ENCODE data around the gene CDK2AP2. TPM values are rescaled to one million over a fixed set of nuclear protein-coding genes. Genes with fewer than 3 reads are reported as not detected.
"Not testable (repeated sequence)": the region's sequence is repeated elsewhere in the genome, so short reads cannot be mapped to it uniquely, and the experiment has no call there.

CDK2AP2 gene
- polyA plus RNA-seq, 1 donor from 2014 or later: 133 TPM

- H3K36me3 Mint-ChIP-seq, H3K4me3 Mint-ChIP-seq, H3K27me3 Mint-ChIP-seq, H3K9me3 Mint-ChIP-seq, H3K4me1 Mint-ChIP-seq, H3K27ac Mint-ChIP-seq: not testable (repeated sequence)
Observed at GRCh38 chr11:67477344-67478050, 30.5 kb downstream of the CDK2AP2 start.

- not testable (repeated sequence) for H3K27me3 Mint-ChIP-seq, H3K9me3 Mint-ChIP-seq, H3K27ac Mint-ChIP-seq, H3K4me3 Mint-ChIP-seq, H3K36me3 Mint-ChIP-seq, H3K4me1 Mint-ChIP-seq
Observed at GRCh38 chr11:67476692-67477091, 31.3 kb downstream of the CDK2AP2 start.

GRCh38 chr11:67472882-67473281, 35.1 kb downstream of the CDK2AP2 start:
- Mint-ChIP-seq H3K36me3 (no peaks in the 10 kb centered on the region), H3K4me1 (peaks cover 0 to 11% (median 4%) of the 10 kb centered on the region in 3 donors), H3K4me3 (peak overlapping the region in 2 of 4 donors; percentile 7 to 68), H3K27me3 (no peaks in the 10 kb centered on the region), H3K9me3 (no peaks in the 10 kb centered on the region), H3K27ac (peak overlapping the region in 1 of 3 donors; percentile 58)

DNA sequence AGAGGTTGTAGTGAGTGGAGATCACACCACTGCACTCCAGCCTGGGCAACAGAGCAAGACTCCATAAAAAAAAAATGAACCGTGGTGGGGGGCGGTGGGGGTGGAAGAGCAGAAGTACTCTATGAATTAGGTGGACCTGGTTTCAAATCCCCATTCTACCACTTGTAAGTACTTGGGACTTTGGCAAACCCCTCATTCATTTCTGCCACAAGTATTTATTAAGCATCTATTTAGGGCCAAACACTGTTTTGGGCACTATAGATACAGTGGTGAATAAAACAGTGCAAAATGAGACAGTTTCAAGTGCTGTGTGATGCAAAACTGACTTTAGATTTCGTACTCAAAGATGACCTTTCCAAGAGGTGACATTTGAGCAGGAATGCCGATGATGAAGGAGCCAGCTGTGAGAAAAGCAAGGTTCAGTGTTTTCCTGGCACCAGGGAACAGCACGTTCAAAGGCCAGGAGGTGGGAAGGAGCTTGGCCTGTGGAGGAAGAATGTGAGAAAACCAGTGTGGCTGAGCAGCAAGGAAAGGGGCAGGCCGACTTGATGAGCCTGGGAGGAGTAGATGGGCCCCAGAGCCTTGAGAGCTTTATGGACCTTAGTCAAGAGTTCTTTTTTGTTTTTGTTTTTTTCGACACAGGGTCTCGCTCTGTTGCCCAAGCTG, 37.5 kb downstream of the CDK2AP2 start:
- H3K4me3 Mint-ChIP-seq: peak overlapping the region in 3 of 4 donors; percentile 38 to 85 (median 83)
- no peaks in the 10 kb centered on the region for H3K36me3 Mint-ChIP-seq
- H3K27me3 Mint-ChIP-seq: no peaks in the 10 kb centered on the region
- H3K4me1 Mint-ChIP-seq: peaks cover under 1 to 16% (median 8%) of the 10 kb centered on the region in 3 donors
- H3K27ac Mint-ChIP-seq: peak overlapping the region in 1 of 3 donors; percentile 56
- H3K9me3 Mint-ChIP-seq: no peaks in the 10 kb centered on the region

DNA sequence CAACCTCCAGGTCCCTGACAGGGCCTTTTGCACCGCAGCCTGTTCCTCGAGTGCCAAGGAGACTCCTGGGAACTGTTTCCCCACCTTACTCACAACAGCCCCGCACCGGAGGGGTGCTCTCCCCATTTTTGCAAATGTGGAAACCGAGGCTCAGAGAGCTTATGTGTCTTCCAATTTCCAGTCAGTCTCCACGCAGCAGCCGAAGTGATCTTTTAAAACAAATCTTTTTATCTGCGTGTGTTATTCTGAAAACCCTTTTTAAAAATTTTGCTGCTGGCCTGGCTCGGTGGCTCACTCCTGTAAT, 38.5 kb downstream of the CDK2AP2 start:
- no peaks in the 10 kb centered on the region for H3K27me3 Mint-ChIP-seq
- H3K27ac Mint-ChIP-seq: peak overlapping the region in 2 of 3 donors; percentile 56 to 93
- peaks cover 9 to 20% (median 15%) of the 10 kb centered on the region in 3 donors for H3K4me1 Mint-ChIP-seq
- H3K9me3 Mint-ChIP-seq: no peaks in the 10 kb centered on the region
- peak overlapping the region; percentile 82 to 96 (median 84) for H3K4me3 Mint-ChIP-seq
- H3K36me3 Mint-ChIP-seq: no peaks in the 10 kb centered on the region

GRCh38 chr11:67468759-67469507, 39.0 kb downstream of the CDK2AP2 start, which contains the start of gene TMEM134:
TSS of gene TMEM134 (minus strand) at chr11:67469251. CDS start at chr11:67469192, 59 bp downstream.
- H3K4me1 Mint-ChIP-seq: peaks cover 12 to 22% (median 19%) of the 10 kb centered on the region in 3 donors
- no peaks in the 10 kb centered on the region for H3K9me3 Mint-ChIP-seq
- H3K27ac Mint-ChIP-seq: peak within 1 kb of the TSS; percentile 53 to 93 (median 89)
- H3K27me3 Mint-ChIP-seq: no peaks in the 10 kb centered on the region
- H3K4me3 Mint-ChIP-seq: peak within 1 kb of the TSS; percentile 83 to 98 (median 93)
- no peaks in the 10 kb centered on the region for H3K36me3 Mint-ChIP-seq

DNA sequence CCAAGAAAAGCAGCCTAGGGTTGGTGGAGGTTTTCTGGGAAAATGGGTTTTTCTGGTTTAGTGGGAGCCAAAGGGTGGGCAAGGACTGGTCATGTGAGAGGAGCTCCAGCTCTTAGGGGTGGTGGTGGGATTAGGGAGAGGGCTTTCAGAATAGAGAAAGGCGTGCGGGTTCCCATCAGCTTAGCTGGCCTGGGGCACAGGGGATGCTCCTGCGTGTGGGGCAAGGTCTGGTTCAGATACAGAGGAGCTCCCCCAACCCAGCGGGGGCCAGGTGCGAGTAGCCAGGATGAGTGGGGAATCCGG, 39.6 kb downstream of the CDK2AP2 start:
- peak overlapping the region; percentile 83 to 98 (median 93) for H3K4me3 Mint-ChIP-seq
- no peaks in the 10 kb centered on the region for H3K9me3 Mint-ChIP-seq
- H3K4me1 Mint-ChIP-seq: peaks cover 12 to 24% (median 19%) of the 10 kb centered on the region in 3 donors
- H3K27ac Mint-ChIP-seq: peak overlapping the region; percentile 53 to 89 (median 56)
- H3K36me3 Mint-ChIP-seq: no peaks in the 10 kb centered on the region
- no peaks in the 10 kb centered on the region for H3K27me3 Mint-ChIP-seq

- H3K4me1 Mint-ChIP-seq: peaks cover 12 to 26% (median 19%) of the 10 kb centered on the region in 3 donors
- H3K36me3 Mint-ChIP-seq: no peaks in the 10 kb centered on the region
- H3K27ac Mint-ChIP-seq: peak overlapping the region; percentile 56 to 91 (median 89)
- H3K4me3 Mint-ChIP-seq: peak overlapping the region; percentile 83 to 98 (median 93)
- no peaks in the 10 kb centered on the region for H3K9me3 Mint-ChIP-seq
- no peaks in the 10 kb centered on the region for H3K27me3 Mint-ChIP-seq
Observed at GRCh38 chr11:67468056-67468455, 39.9 kb downstream of the CDK2AP2 start.

DNA sequence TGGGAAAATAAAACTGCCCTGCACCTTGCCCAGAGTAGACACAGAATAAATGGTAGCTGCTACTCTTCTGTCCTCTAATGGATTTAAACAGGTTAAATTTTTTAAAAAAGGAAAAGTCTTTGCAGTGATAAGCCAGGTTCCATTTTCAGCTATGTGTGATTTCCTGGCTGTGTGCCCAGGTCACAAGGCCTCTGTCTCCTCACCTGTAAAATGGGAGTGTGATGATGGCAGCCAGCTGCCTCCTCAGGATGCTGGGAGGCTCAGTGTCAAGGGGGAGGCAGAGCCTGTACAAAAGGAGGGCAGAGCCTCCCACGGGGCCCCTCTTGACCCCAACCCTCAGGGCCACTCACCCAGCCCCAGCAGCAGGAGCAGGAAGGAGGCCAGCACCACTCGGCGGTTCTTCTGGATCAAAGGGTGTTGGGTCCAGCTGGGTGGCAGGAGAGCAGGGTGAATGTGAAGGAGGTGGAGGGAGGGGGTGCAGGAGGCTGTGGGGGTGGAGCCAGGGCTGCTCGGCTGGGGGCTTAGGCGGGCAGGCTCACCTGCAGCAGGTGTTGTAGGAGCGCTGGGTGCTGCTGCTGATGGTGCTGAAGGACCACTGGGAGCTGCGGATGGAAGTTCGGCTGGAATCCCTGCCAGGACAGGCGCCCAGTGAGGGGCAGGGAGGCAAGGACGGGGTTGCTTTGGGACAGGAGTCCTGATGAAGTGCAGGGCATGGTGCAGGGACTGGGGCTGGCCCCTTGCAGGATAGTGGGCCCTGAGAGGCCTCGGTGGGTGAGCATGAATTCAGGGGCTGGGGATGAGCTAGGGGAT, 40.8 kb downstream of the CDK2AP2 start:
- Mint-ChIP-seq H3K36me3 (no peaks in the 10 kb centered on the region), H3K4me3 (peak overlapping the region; percentile 83 to 98 (median 93)), H3K27ac (peak overlapping the region in 2 of 3 donors; percentile 89 to 91), H3K27me3 (no peaks in the 10 kb centered on the region), H3K4me1 (peaks cover 12 to 28% (median 21%) of the 10 kb centered on the region in 3 donors), H3K9me3 (no peaks in the 10 kb centered on the region)

GRCh38 chr11:67466367-67466766, 41.6 kb downstream of the CDK2AP2 start:
- Mint-ChIP-seq H3K27ac (peak overlapping the region in 2 of 3 donors; percentile 73 to 89), H3K27me3 (no peaks in the 10 kb centered on the region), H3K9me3 (no peaks in the 10 kb centered on the region), H3K4me3 (peak overlapping the region in 3 of 4 donors; percentile 25 to 83 (median 70)), H3K4me1 (peaks cover 12 to 28% (median 21%) of the 10 kb centered on the region in 3 donors), H3K36me3 (no peaks in the 10 kb centered on the region)

- not testable (repeated sequence) for H3K27me3 Mint-ChIP-seq, H3K36me3 Mint-ChIP-seq, H3K9me3 Mint-ChIP-seq
- Mint-ChIP-seq H3K4me1 (peaks cover 12 to 25% (median 21%) of the 10 kb centered on the region in 3 donors), H3K4me3 (peak overlapping the region; percentile 86 to 96 (median 93)), H3K27ac (peak overlapping the region; percentile 89 to 96 (median 91))
Observed at GRCh38 chr11:67465530-67465929, 42.4 kb downstream of the CDK2AP2 start.

- Mint-ChIP-seq H3K27ac (peak overlapping the region; percentile 89 to 96 (median 91)), H3K4me3 (peak overlapping the region; percentile 86 to 96 (median 93)), H3K27me3 (no peaks in the 10 kb centered on the region), H3K36me3 (no peaks in the 10 kb centered on the region), H3K9me3 (no peaks in the 10 kb centered on the region), H3K4me1 (peaks cover 12 to 24% (median 23%) of the 10 kb centered on the region in 3 donors)
Observed at GRCh38 chr11:67465189-67465510, 42.8 kb downstream of the CDK2AP2 start.

GRCh38 chr11:67464411-67465188, 43.4 kb downstream of the CDK2AP2 start:
- H3K27me3 Mint-ChIP-seq: no peaks in the 10 kb centered on the region
- no peaks in the 10 kb centered on the region for H3K9me3 Mint-ChIP-seq
- H3K4me3 Mint-ChIP-seq: peak overlapping the region; percentile 86 to 96 (median 93)
- H3K36me3 Mint-ChIP-seq: no peaks in the 10 kb centered on the region
- peak overlapping the region; percentile 89 to 96 (median 96) for H3K27ac Mint-ChIP-seq
- H3K4me1 Mint-ChIP-seq: peaks cover 17 to 29% (median 28%) of the 10 kb centered on the region in 3 donors

Data from IgD-negative memory B cell (primary cell).